ENCODE results near the gene NRSN2.
"Not testable (repeated sequence)": the region's sequence is repeated elsewhere in the genome, so short reads cannot be mapped to it uniquely, and the experiment has no call there.

Gene NRSN2

GRCh38 chr20:383889-384288 is 37.0 kb downstream of the NRSN2 start:
- no peak for DNase-seq (ENCODE audit: low read depth)
- TF ChIP-seq CTCF (IDR thresholded peaks at IDR 0.05; ENCODE audit: control insufficient read depth, insufficient read depth, low read depth, low read length, missing control alignments) = no peak
- no peak overlapping the region for H3K4me3 ChIP-seq (ENCODE audit: control insufficient read depth, low read depth, low read length)

DNA sequence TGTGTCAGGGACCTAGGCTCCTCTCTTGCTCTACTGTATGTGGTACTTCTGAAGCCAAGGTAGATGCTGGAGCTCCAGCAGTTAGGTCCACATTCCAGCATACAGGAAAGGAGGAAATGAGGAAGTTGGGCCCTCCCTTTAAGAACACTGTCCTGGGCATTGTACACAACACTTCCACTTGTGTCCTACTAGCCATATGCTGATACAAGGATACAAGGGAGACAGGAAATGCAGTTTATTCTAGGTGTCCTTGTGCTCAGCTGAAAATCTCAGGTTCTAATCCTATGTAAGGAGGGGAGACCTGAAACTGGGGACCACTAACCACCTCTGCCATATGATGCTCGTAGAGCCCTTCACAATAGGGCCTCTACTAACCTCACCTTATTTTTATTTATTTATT is 37.8 kb downstream of the NRSN2 start:
- TF ChIP-seq CTCF (IDR thresholded peaks at IDR 0.05; ENCODE audit: control insufficient read depth, insufficient read depth, low read depth, low read length, missing control alignments) = no peak
- no peak overlapping the region for H3K4me3 ChIP-seq (ENCODE audit: control insufficient read depth, low read depth, low read length)
- DNase-seq (ENCODE audit: low read depth) = no peak

GRCh38 chr20:385448-385847 is 38.5 kb downstream of the NRSN2 start:
- H3K4me3 ChIP-seq (ENCODE audit: control insufficient read depth, low read depth, low read length) = no peak overlapping the region
- no peak for TF ChIP-seq CTCF (IDR thresholded peaks at IDR 0.05; ENCODE audit: control insufficient read depth, insufficient read depth, low read depth, low read length, missing control alignments)
- no peak for DNase-seq (ENCODE audit: low read depth)

GRCh38 chr20:386634-387033 is 39.7 kb downstream of the NRSN2 start:
- DNase-seq (ENCODE audit: low read depth); H3K4me3 ChIP-seq (ENCODE audit: control insufficient read depth, low read depth, low read length): not testable (repeated sequence)

GRCh38 chr20:387520-387919 is 40.6 kb downstream of the NRSN2 start:
- no peak for TF ChIP-seq CTCF (IDR thresholded peaks at IDR 0.05; ENCODE audit: control insufficient read depth, insufficient read depth, low read depth, low read length, missing control alignments)
- no peak overlapping the region for H3K4me3 ChIP-seq (ENCODE audit: control insufficient read depth, low read depth, low read length)
- DNase-seq (ENCODE audit: low read depth) = no peak

GRCh38 chr20:388034-388994 is 41.4 kb downstream of the NRSN2 start:
- no peak for TF ChIP-seq CTCF (IDR thresholded peaks at IDR 0.05; ENCODE audit: control insufficient read depth, insufficient read depth, low read depth, low read length, missing control alignments)
- DNase-seq (ENCODE audit: low read depth) = no peak
- no peak overlapping the region for H3K4me3 ChIP-seq (ENCODE audit: control insufficient read depth, low read depth, low read length)

GRCh38 chr20:389220-389619 is 42.3 kb downstream of the NRSN2 start:
- H3K4me3 ChIP-seq (ENCODE audit: control insufficient read depth, low read depth, low read length) = no peak overlapping the region
- no peak for DNase-seq (ENCODE audit: low read depth)
- TF ChIP-seq CTCF (IDR thresholded peaks at IDR 0.05; ENCODE audit: control insufficient read depth, insufficient read depth, low read depth, low read length, missing control alignments) = no peak

Measured in AG09309 (cell line).